HCT116 (cell line): ENCODE data around the gene VANGL1. TPM values are rescaled to one million over a fixed set of nuclear protein-coding genes. Genes with fewer than 3 reads are reported as not detected.

Source experiments
- ATAC-seq: fragments of 200-7000 bp; cut with Tn5 transposase; 2 replicates; pipeline ENCODE4 v1.9.1; 2020; ENCODE audit warnings: mild to moderate bottlenecking, moderate library complexity
- BruUV-seq: library from RNA; stranded (reverse); fragments of 400-500 nt; replicated peaks from 2 replicates; lab custom pipeline; 2021; lab: Mats Ljungman, UMichigan
- CTCF ChIA-PET: fragments of 300-600 bp; sonication (Branson Sonifier 250); formaldehyde crosslinking; loops from one replicate; lab custom pipeline; 2021; ENCODE audit warnings: antibody characterized with exemption; lab: Charles Lee
- POLR2A ChIA-PET: fragments of 300-600, 350-600 bp; sonication (Branson Sonifier 250); formaldehyde crosslinking; loops from one replicate; lab custom pipeline; 2021; ENCODE audit warnings: antibody characterized with exemption; lab: Charles Lee
- RAD21 ChIA-PET, 2 experiments: fragments of 300-600 bp; sonication (Branson Sonifier 250); formaldehyde crosslinking; loops; one replicate each; lab custom pipeline; 2023; ENCODE audit warnings: low total read pairs in 2 of 2; ENCODE audit not compliant: uncharacterized antibody in 2 of 2, unreplicated experiment in 2 of 2, low non-redundant PET in 1 of 2; lab: Charles Lee
- DNase-seq: peaks from one replicate; pipeline ENCODE4 v3.0.0-alpha.2; 2010; ENCODE audit warnings: low read depth, low spot score
- H2AFZ ChIP-seq: fragments of 200-600 bp; shearing (Covaris generic), sonication (generic); 2 replicates; pipeline ENCODE4 v1.6.1; 2017; ENCODE audit warnings: low read depth, mixed run types, mixed read lengths, antibody characterized with exemption, low read length; ENCODE audit not compliant: poor library complexity, severe bottlenecking
- H3K27ac ChIP-seq: 2 replicates; pipeline ENCODE4 v1.5.1; 2012; ENCODE audit warnings: low read depth, low read length
- H3K27me3 ChIP-seq: fragments of 200-600 bp; sonication (generic); 2 replicates; pipeline ENCODE4 v1.6.1; 2016; ENCODE audit warnings: mixed run types, low read length, mixed read lengths; ENCODE audit not compliant: insufficient read depth
- H3K36me3 ChIP-seq, 2 experiments: fragments of 200-500 bp in 1 of 2; fragments of 200-600 bp in 1 of 2; sonication (Bioruptor generic) in 1 of 2; sonication (generic) in 1 of 2; 2 replicates each; pipeline versions ENCODE4 v1.5.1 to v1.6.1; 2014 to 2016; ENCODE audit warnings: low read length in 2 of 2, inconsistent platforms in 1 of 2, mixed read lengths in 1 of 2, mixed run types in 1 of 2; ENCODE audit not compliant: insufficient read depth in 2 of 2, control insufficient read depth in 1 of 2
- H3K4me1 ChIP-seq, 2 experiments: fragments of 200-600 bp in 1 of 2; sonication (generic) in 1 of 2; 2 replicates each; pipeline versions ENCODE4 v1.5.1 to v1.6.1; 2012 to 2017; ENCODE audit warnings: low read length in 2 of 2, inconsistent platforms in 1 of 2, mild to moderate bottlenecking in 1 of 2, mixed read lengths in 1 of 2, mixed run types in 1 of 2, moderate library complexity in 1 of 2; ENCODE audit not compliant: insufficient read depth in 2 of 2, control insufficient read depth in 1 of 2
- H3K4me2 ChIP-seq: fragments of 200-600 bp; sonication (generic); 2 replicates; pipeline ENCODE4 v1.6.1; 2017; ENCODE audit warnings: mixed run types, low read length, mixed read lengths
- H3K4me3 ChIP-seq, 2 experiments: fragments of 200-600 bp in 1 of 2; sonication (generic) in 1 of 2; replicated peaks in 1 of 2; 2 replicates each; pipeline ENCODE4 v1.5.1; 2011 to 2016; ENCODE audit warnings: low read length in 2 of 2, control low read depth in 1 of 2, low read depth in 1 of 2, mild to moderate bottlenecking in 1 of 2, mixed read lengths in 1 of 2, mixed run types in 1 of 2
- H3K79me2 ChIP-seq: fragments of 200-600 bp; sonication (generic); 2 replicates; pipeline ENCODE4 v1.6.1; 2017; ENCODE audit warnings: mild to moderate bottlenecking, mixed run types, low read length, moderate library complexity, mixed read lengths; ENCODE audit not compliant: insufficient read depth
- H3K9ac ChIP-seq: fragments of 200-600 bp; sonication (generic); 2 replicates; pipeline ENCODE4 v1.6.1; 2016; ENCODE audit warnings: low read length, mixed read lengths
- H3K9me2 ChIP-seq: fragments of 200-600 bp; sonication (generic), shearing (Covaris generic); 2 replicates; pipeline ENCODE4 v1.6.1; 2017; ENCODE audit warnings: mixed run types, mild to moderate bottlenecking, moderate library complexity; ENCODE audit not compliant: insufficient read depth
- H3K9me3 ChIP-seq, 2 experiments: fragments of 200-500 bp in 1 of 2; fragments of 200-600 bp in 1 of 2; sonication (Bioruptor generic) in 1 of 2; sonication (generic) in 1 of 2; 2 replicates each; pipeline ENCODE4 v1.6.1; 2014 to 2017; ENCODE audit warnings: low read length in 2 of 2, mixed read lengths in 2 of 2, inconsistent platforms in 1 of 2, low read depth in 1 of 2, mild to moderate bottlenecking in 1 of 2, mixed run types in 1 of 2, moderate library complexity in 1 of 2; ENCODE audit not compliant: control insufficient read depth in 1 of 2, insufficient read depth in 1 of 2
- H4K20me1 ChIP-seq: fragments of 200-600 bp; sonication (generic), shearing (Covaris generic); 2 replicates; pipeline ENCODE4 v1.6.1; 2017; ENCODE audit warnings: mixed run types, mild to moderate bottlenecking, moderate library complexity; ENCODE audit not compliant: insufficient read depth
- CBX3 ChIP-seq: IDR thresholded peaks from 2 replicates; pipeline ENCODE4 v1.6.1; 2012; ENCODE audit warnings: low read depth
- CEBPB ChIP-seq: IDR thresholded peaks from 2 replicates; pipeline ENCODE4 v1.6.1; 2012; ENCODE audit warnings: low read depth
- EGR1 ChIP-seq: IDR thresholded peaks from 2 replicates; pipeline ENCODE4 v1.6.1; 2012; ENCODE audit warnings: low read depth
- ELF1 ChIP-seq: IDR thresholded peaks from 2 replicates; pipeline ENCODE4 v1.6.1; 2012; ENCODE audit warnings: low read depth, borderline replicate concordance
- EZH2 ChIP-seq: fragments of 200-600 bp; sonication (generic); IDR thresholded peaks from 2 replicates; pipeline ENCODE4 v1.6.1; 2017; ENCODE audit warnings: antibody characterized with exemption, mixed run types
- FOSL1 ChIP-seq: IDR thresholded peaks from 2 replicates; pipeline ENCODE4 v1.6.1; 2012; ENCODE audit warnings: low read depth
- JUND ChIP-seq: IDR thresholded peaks from 2 replicates; pipeline ENCODE4 v1.6.1; 2012
- POLR2A ChIP-seq: IDR thresholded peaks from 2 replicates; pipeline ENCODE4 v1.7.0; 2011; ENCODE audit warnings: borderline replicate concordance; ENCODE audit not compliant: insufficient read depth, insufficient read length; ENCODE audit errors: extremely low read depth
- POLR2AphosphoS5 ChIP-seq: IDR thresholded peaks from 2 replicates; pipeline ENCODE4 v1.6.1; 2011; ENCODE audit warnings: mild to moderate bottlenecking, low read depth, low read length, moderate library complexity
- RAD21 ChIP-seq: IDR thresholded peaks from 2 replicates; pipeline ENCODE4 v1.6.1; 2012; ENCODE audit warnings: low read depth, mild to moderate bottlenecking
- TCF7L2 ChIP-seq: IDR thresholded peaks from 2 replicates; pipeline ENCODE4 v1.7.0; 2011; ENCODE audit warnings: borderline replicate concordance, inconsistent platforms; ENCODE audit not compliant: insufficient read depth, insufficient read length; ENCODE audit errors: extremely low read depth
- YY1 ChIP-seq: IDR thresholded peaks from 2 replicates; pipeline ENCODE4 v1.6.1; 2011; ENCODE audit warnings: low read length, low read depth, moderate library complexity, mild to moderate bottlenecking; ENCODE audit not compliant: insufficient replicate concordance; ENCODE audit errors: extremely low read depth
- ZBTB33 ChIP-seq: IDR thresholded peaks from 2 replicates; pipeline ENCODE4 v1.6.1; 2011; ENCODE audit warnings: mild to moderate bottlenecking, low read length, moderate library complexity; ENCODE audit not compliant: insufficient replicate concordance; ENCODE audit errors: extremely low read depth
- ZNF274 ChIP-seq: fragments of 200-500 bp; sonication (Bioruptor generic); IDR thresholded peaks from 2 replicates; pipeline ENCODE4 v1.6.1; 2014; ENCODE audit warnings: mild to moderate bottlenecking, low read depth, low read length, inconsistent platforms
- intact Hi-C: fragments of 100-400 bp; cut with micrococcal nuclease; formaldehyde crosslinking; loops from 2 replicates; pipeline ENCODE4 v1.10.0; 2022
- total RNA-seq: library from RNA; stranded (reverse); gene quantifications from one replicate; pipeline ENCODE4 v1.2.1, GENCODE V29; 2021; ENCODE audit not compliant: unreplicated experiment
- TF ChIP-seq, protein P1 (sequence below), 3 experiments: fragments of 200-600 bp in 1 of 3; sonication (generic) in 1 of 3; IDR thresholded peaks in 2 of 3; conservative IDR thresholded peaks in 1 of 3; 2 replicates each; pipeline ENCODE4 v1.5.1; 2012 to 2017; ENCODE audit warnings: low read depth in 2 of 3, low read length in 2 of 3, antibody characterized with exemption in 1 of 3, borderline replicate concordance in 1 of 3, control low read depth in 1 of 3, mild to moderate bottlenecking in 1 of 3, mixed read lengths in 1 of 3, mixed run types in 1 of 3, moderate library complexity in 1 of 3; ENCODE audit not compliant: insufficient read depth in 1 of 3
- TF ChIP-seq, protein P2 (sequence below): IDR thresholded peaks from 2 replicates; pipeline ENCODE4 v1.6.1; 2012
- TF ChIP-seq, protein P3 (sequence below): IDR thresholded peaks from 2 replicates; pipeline ENCODE4 v1.6.1; 2012
- TF ChIP-seq, protein P4 (sequence below): IDR thresholded peaks from 2 replicates; pipeline ENCODE4 v1.6.1; 2012; ENCODE audit warnings: low read depth

VANGL1 gene
- total RNA-seq, 1 experiment from 2014 or later: 23.5 TPM

GRCh38 chr1:115746021-115746690 is 104.4 kb downstream of the VANGL1 start:
- ATAC-seq: no peak
- no peak overlapping the region for H2AFZ ChIP-seq
- H3K4me1 ChIP-seq: peaks cover 7 to 9% of the 10 kb centered on the region in 2 experiments; a peak in 2 of 4 replicates
- ChIA-PET POLR2A (no interaction called here), CTCF (no interaction called here), RAD21 (no interaction called here)
- no peak for DNase-seq
- H3K4me3 ChIP-seq: no peak overlapping the region
- no peaks in the 10 kb centered on the region for H3K36me3 ChIP-seq
- H3K9me2 ChIP-seq: no peaks in the 10 kb centered on the region
- H3K9me3 ChIP-seq: no peaks in the 10 kb centered on the region
- no peaks in the 10 kb centered on the region for H3K27me3 ChIP-seq
- TF ChIP-seq, protein P1, sequence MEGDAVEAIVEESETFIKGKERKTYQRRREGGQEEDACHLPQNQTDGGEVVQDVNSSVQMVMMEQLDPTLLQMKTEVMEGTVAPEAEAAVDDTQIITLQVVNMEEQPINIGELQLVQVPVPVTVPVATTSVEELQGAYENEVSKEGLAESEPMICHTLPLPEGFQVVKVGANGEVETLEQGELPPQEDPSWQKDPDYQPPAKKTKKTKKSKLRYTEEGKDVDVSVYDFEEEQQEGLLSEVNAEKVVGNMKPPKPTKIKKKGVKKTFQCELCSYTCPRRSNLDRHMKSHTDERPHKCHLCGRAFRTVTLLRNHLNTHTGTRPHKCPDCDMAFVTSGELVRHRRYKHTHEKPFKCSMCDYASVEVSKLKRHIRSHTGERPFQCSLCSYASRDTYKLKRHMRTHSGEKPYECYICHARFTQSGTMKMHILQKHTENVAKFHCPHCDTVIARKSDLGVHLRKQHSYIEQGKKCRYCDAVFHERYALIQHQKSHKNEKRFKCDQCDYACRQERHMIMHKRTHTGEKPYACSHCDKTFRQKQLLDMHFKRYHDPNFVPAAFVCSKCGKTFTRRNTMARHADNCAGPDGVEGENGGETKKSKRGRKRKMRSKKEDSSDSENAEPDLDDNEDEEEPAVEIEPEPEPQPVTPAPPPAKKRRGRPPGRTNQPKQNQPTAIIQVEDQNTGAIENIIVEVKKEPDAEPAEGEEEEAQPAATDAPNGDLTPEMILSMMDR (IDR thresholded peaks at IDR 0.05 in 2 of 3, conservative IDR thresholded peaks at IDR 0.05 in 1 of 3; ENCODE audit: borderline replicate concordance in 1 of 3, insufficient read depth in 1 of 3, low read depth in 2 of 3, low read length in 2 of 3): no peak
- TF ChIP-seq POLR2AphosphoS5: no peak
- no peak for TF ChIP-seq CBX3
- TF ChIP-seq EZH2: no peak
- TF ChIP-seq JUND: no peak
- no peak for TF ChIP-seq TCF7L2
- no peak for TF ChIP-seq ZBTB33
- no peak for TF ChIP-seq POLR2A
- TF ChIP-seq YY1: no peak
- no peak for TF ChIP-seq EGR1
- TF ChIP-seq ELF1: no peak
- TF ChIP-seq, protein P2, sequence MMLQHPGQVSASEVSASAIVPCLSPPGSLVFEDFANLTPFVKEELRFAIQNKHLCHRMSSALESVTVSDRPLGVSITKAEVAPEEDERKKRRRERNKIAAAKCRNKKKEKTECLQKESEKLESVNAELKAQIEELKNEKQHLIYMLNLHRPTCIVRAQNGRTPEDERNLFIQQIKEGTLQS: no peak
- TF ChIP-seq RAD21: no peak
- no peak for TF ChIP-seq CEBPB
- no peak for TF ChIP-seq ZNF274
- TF ChIP-seq, protein P3, sequence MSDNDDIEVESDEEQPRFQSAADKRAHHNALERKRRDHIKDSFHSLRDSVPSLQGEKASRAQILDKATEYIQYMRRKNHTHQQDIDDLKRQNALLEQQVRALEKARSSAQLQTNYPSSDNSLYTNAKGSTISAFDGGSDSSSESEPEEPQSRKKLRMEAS: no peak
- TF ChIP-seq, protein P4, sequence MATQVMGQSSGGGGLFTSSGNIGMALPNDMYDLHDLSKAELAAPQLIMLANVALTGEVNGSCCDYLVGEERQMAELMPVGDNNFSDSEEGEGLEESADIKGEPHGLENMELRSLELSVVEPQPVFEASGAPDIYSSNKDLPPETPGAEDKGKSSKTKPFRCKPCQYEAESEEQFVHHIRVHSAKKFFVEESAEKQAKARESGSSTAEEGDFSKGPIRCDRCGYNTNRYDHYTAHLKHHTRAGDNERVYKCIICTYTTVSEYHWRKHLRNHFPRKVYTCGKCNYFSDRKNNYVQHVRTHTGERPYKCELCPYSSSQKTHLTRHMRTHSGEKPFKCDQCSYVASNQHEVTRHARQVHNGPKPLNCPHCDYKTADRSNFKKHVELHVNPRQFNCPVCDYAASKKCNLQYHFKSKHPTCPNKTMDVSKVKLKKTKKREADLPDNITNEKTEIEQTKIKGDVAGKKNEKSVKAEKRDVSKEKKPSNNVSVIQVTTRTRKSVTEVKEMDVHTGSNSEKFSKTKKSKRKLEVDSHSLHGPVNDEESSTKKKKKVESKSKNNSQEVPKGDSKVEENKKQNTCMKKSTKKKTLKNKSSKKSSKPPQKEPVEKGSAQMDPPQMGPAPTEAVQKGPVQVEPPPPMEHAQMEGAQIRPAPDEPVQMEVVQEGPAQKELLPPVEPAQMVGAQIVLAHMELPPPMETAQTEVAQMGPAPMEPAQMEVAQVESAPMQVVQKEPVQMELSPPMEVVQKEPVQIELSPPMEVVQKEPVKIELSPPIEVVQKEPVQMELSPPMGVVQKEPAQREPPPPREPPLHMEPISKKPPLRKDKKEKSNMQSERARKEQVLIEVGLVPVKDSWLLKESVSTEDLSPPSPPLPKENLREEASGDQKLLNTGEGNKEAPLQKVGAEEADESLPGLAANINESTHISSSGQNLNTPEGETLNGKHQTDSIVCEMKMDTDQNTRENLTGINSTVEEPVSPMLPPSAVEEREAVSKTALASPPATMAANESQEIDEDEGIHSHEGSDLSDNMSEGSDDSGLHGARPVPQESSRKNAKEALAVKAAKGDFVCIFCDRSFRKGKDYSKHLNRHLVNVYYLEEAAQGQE: no peak
- no peak for TF ChIP-seq FOSL1
- H3K79me2 ChIP-seq: no peaks in the 10 kb centered on the region
- intact Hi-C loops: no loop called here
- H4K20me1 ChIP-seq: no peaks in the 10 kb centered on the region
- no TSS peak for BruUV-seq
- H3K4me2 ChIP-seq: no peak overlapping the region
- no peak overlapping the region for H3K9ac ChIP-seq
- no peak overlapping the region for H3K27ac ChIP-seq
